Peyer's patch (tissue), 4 donors: ENCODE data around the gene CD96.
"Not testable (repeated sequence)": the region's sequence is repeated elsewhere in the genome, so short reads cannot be mapped to it uniquely, and the experiment has no call there.

Experiments used
- CTCF ChIP-seq, 6 experiments: fragments of 450-650 bp in 4 of 6; fragments of 200-600 bp in 2 of 6; sonication (generic) in 1 of 6; IDR thresholded peaks; one replicate each; pipeline ENCODE4 v1.5.1; 2017 to 2019; ENCODE audit warnings: antibody characterized with exemption in 6 of 6, mild to moderate bottlenecking in 3 of 6, moderate library complexity in 1 of 6
- POLR2A ChIP-seq, 2 donors: fragments of 450-650 bp; IDR thresholded peaks; one replicate each; pipeline ENCODE4 v1.5.1; 2017; ENCODE audit warnings: antibody characterized with exemption in 2 of 2, mild to moderate bottlenecking in 2 of 2, moderate library complexity in 2 of 2

- TF ChIP-seq CTCF, POLR2A (IDR thresholded peaks at IDR 0.05): not testable (repeated sequence)
Observed at GRCh38 chr3:111524486-111524885, 17.5 kb upstream of the CD96 start.
